ENCODE data around the gene URM1.
"Not testable (repeated sequence)": the region's sequence is repeated elsewhere in the genome, so short reads cannot be mapped to it uniquely, and the experiment has no call there.

Gene URM1

GRCh38 chr9:128409450-128409849 is 38.3 kb downstream of the URM1 start:
- no peak for DNase-seq (ENCODE audit: low read depth)

GRCh38 chr9:128409978-128410377 is 38.8 kb downstream of the URM1 start:
- DNase-seq (ENCODE audit: low read depth): no peak

GRCh38 chr9:128411364-128412119 is 40.4 kb downstream of the URM1 start:
- no peak for DNase-seq (ENCODE audit: low read depth)

- DNase-seq (ENCODE audit: low read depth): no peak
Measured at GRCh38 chr9:128412120-128412790, 41.1 kb downstream of the URM1 start.

GRCh38 chr9:128413728-128414127 is 42.6 kb downstream of the URM1 start:
- DNase-seq (ENCODE audit: low read depth): not testable (repeated sequence)

GRCh38 chr9:128414461-128414860 is 43.3 kb downstream of the URM1 start:
- no peak for DNase-seq (ENCODE audit: low read depth)

- DNase-seq (ENCODE audit: low read depth): no peak
Measured at GRCh38 chr9:128415281-128415680, 44.1 kb downstream of the URM1 start.

- no peak for DNase-seq (ENCODE audit: low read depth)
Measured at GRCh38 chr9:128416014-128416413, 44.8 kb downstream of the URM1 start.

GRCh38 chr9:128416432-128417019 is 45.4 kb downstream of the URM1 start:
- no peak for DNase-seq (ENCODE audit: low read depth)

GRCh38 chr9:128419061-128419925 is 48.1 kb downstream of the URM1 start:
- no peak for DNase-seq (ENCODE audit: low read depth)

GRCh38 chr9:128420060-128420650 is 49.0 kb downstream of the URM1 start:
- DNase-seq (ENCODE audit: low read depth): peak; percentile 54

- DNase-seq (ENCODE audit: low read depth): peak; percentile 49
Measured at GRCh38 chr9:128420651-128421481, 49.7 kb downstream of the URM1 start, which contains the start of gene CERCAM. TSS of gene CERCAM (plus strand) at chr9:128420857. CDS start at chr9:128420878, 21 bp downstream.

GRCh38 chr9:128421482-128421996 is 50.4 kb downstream of the URM1 start:
- DNase-seq (ENCODE audit: low read depth): no peak

GRCh38 chr9:128422022-128422782 is 51.0 kb downstream of the URM1 start:
- DNase-seq (ENCODE audit: low read depth): not testable (repeated sequence)

- DNase-seq (ENCODE audit: low read depth): no peak
Measured at GRCh38 chr9:128422783-128423150, 51.6 kb downstream of the URM1 start.

GRCh38 chr9:128423356-128423755 is 52.2 kb downstream of the URM1 start:
- not testable (repeated sequence) for DNase-seq (ENCODE audit: low read depth)

- DNase-seq (ENCODE audit: low read depth): no peak
Measured at GRCh38 chr9:128424268-128424780, 53.1 kb downstream of the URM1 start.

- no peak for DNase-seq (ENCODE audit: low read depth)
Measured at GRCh38 chr9:128428644-128429512, 57.7 kb downstream of the URM1 start.
